ENCODE data around the gene TP63. TPM values are rescaled to one million over a fixed set of nuclear protein-coding genes. Genes with fewer than 3 reads are reported as not detected.

TP63 gene
- total RNA-seq, 2 donors from 2014 or later = not detected

DNA sequence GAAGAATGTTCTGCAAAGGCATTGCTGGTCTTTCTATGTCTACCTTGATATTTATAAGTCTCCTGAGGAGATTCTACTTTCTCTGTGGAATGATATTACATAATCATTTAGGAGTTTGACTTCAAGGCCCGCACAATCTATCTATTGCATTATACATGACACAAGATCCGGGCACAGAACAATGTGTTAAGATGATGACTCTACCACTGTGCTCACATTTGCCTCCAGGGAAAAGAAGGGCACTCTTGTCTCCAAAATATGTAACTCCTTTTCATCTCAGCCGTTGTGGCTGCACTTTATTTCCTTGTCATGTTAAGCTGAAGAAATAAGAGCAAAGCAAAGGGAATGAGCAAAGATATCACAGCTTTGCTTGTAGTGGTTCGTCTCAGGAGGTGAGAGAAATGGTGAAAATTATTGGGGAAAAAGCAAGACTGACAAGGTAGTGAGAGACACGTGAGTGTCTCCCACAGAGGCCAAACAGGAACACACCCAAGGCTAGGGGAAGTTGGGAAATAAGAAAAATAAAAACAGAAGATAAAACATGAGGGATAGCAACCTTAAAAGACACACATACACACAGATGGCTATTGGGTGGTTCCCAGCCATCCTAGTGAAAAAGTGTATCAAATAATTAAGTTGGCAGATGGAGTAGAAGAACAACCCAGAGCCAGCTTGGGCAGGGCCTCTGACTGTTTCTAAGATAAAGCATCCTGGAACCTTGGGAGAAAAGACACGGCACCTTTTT is 305.2 kb downstream of the TP63 start:
- Histone ChIP-seq H3K27ac (no peak overlapping the region), H3K4me3 (no peak overlapping the region), H3K4me1 (peaks cover 10% of the 10 kb centered on the region), H3K27me3 (no peaks in the 10 kb centered on the region), H3K36me3 (replicated peaks in 1 of 2; ENCODE audit: insufficient read depth in 1 of 2, low read depth in 2 of 2) (no peaks in the 10 kb centered on the region), H3K9me3 (no peaks in the 10 kb centered on the region)
- ATAC-seq (no peak), DNase-seq (no peak)
- 79 to 80% methylated on average over 6 of the region's 6 CpGs for WGBS, 2 donors
- intact Hi-C loops (cut with DNase I) = no loop called here
- no peak for TF ChIP-seq CTCF (IDR thresholded peaks at IDR 0.05)
- TF ChIP-seq POLR2A (IDR thresholded peaks at IDR 0.05) = no peak

- H3K9me3 ChIP-seq = no peaks in the 10 kb centered on the region
- ATAC-seq (no peak), DNase-seq (no peak)
These were observed 306.3 kb downstream of the TP63 start for GRCh38 chr3:189937302-189938127.

GRCh38 chr3:189941125-189941524 is 309.9 kb downstream of the TP63 start:
- peak; percentile 21 to 45 (median 38) for DNase-seq
- WGBS, 2 donors = 30 to 62% methylated on average over 5 of the region's 5 CpGs
- H3K27ac ChIP-seq = peak overlapping the region; percentile 59 to 80 (median 63)

More at GRCh38 chr3:189937302-189938127, 306.3 kb downstream of the TP63 start:
- WGBS, 2 donors = 76 to 80% methylated on average over 7 of the region's 7 CpGs
- TF ChIP-seq POLR2A (IDR thresholded peaks at IDR 0.05) (no peak), CTCF (IDR thresholded peaks at IDR 0.05) (no peak)
- no peaks in the 10 kb centered on the region for H3K36me3 ChIP-seq (replicated peaks in 1 of 2; ENCODE audit: insufficient read depth in 1 of 2, low read depth in 2 of 2)
- intact Hi-C loops (cut with DNase I) = no loop called here
- H3K27me3 ChIP-seq = no peaks in the 10 kb centered on the region
- H3K4me1 ChIP-seq = peaks cover 21% of the 10 kb centered on the region
- no peak overlapping the region for H3K4me3 ChIP-seq
- H3K27ac ChIP-seq = no peak overlapping the region

DNA sequence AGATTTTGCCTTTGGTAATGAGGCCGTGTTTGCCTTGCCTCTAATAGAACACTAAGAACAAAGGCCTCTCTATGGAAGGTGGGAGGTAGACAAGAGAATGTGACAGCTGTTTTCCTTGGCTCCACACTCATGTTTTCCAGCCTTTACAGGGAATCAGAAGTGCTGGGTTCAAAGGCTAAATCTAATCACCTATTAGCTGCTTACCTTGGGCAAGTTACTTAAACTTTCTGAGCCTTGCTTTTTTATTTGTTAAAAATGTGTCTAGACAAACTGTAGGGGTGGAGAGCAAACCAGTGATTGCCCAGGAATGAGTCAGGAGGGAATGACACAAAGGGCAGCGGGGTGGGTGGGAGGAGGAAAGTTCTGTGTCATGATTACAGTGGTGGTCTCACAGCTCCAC is 310.5 kb downstream of the TP63 start:
- peak overlapping the region; percentile 59 to 80 (median 63) for H3K27ac ChIP-seq
- H3K4me3 ChIP-seq = no peak overlapping the region
- DNase-seq (peak; percentile 35 to 70 (median 44)), ATAC-seq (peak; percentile 95)
- WGBS, 2 donors = 18 to 32% methylated on average over 2 of the region's 2 CpGs
- intact Hi-C loops (cut with DNase I) = no loop called here
- H3K36me3 ChIP-seq (replicated peaks in 1 of 2; ENCODE audit: insufficient read depth in 1 of 2, low read depth in 2 of 2) = no peaks in the 10 kb centered on the region
- no peaks in the 10 kb centered on the region for H3K9me3 ChIP-seq
- H3K4me1 ChIP-seq = peaks cover 21% of the 10 kb centered on the region
- TF ChIP-seq POLR2A (IDR thresholded peaks at IDR 0.05) (no peak), CTCF (IDR thresholded peaks at IDR 0.05) (peak in 1 of 7 experiments; percentile 0)
- no peaks in the 10 kb centered on the region for H3K27me3 ChIP-seq

More at GRCh38 chr3:189941125-189941524, 309.9 kb downstream of the TP63 start:
- H3K36me3 ChIP-seq (replicated peaks in 1 of 2; ENCODE audit: insufficient read depth in 1 of 2, low read depth in 2 of 2) = no peaks in the 10 kb centered on the region
- intact Hi-C loops (cut with DNase I) = no loop called here
- TF ChIP-seq CTCF (IDR thresholded peaks at IDR 0.05) (no peak), POLR2A (IDR thresholded peaks at IDR 0.05) (no peak)
- no peaks in the 10 kb centered on the region for H3K27me3 ChIP-seq
- H3K9me3 ChIP-seq = no peaks in the 10 kb centered on the region
- no peak overlapping the region for H3K4me3 ChIP-seq
- peaks cover 21% of the 10 kb centered on the region for H3K4me1 ChIP-seq
- ATAC-seq = peak; percentile 40

Measured in body of pancreas (tissue), 4 donors.